WTC11 (cell line): ENCODE data around the gene CDKN2AIPNL. TPM values are rescaled to one million over a fixed set of nuclear protein-coding genes. Genes with fewer than 3 reads are reported as not detected.
A peak's percentile ranks its signal among the peaks of the same experiment; 100 is the strongest.

ENCODE experiments used
- ATAC-seq: fragments of 200-7000 bp; cut with Tn5 transposase; 2 replicates; pipeline ENCODE4 v1.10.0; 2021; ENCODE audit warnings: mild to moderate bottlenecking, moderate library complexity
- CTCF ChIA-PET: fragments of 300-600 bp; sonication (Branson Sonifier 250); formaldehyde crosslinking; loops from one replicate; lab custom pipeline; 2021; ENCODE audit warnings: antibody characterized with exemption; lab: Charles Lee
- POLR2A ChIA-PET: fragments of 350-600 bp; sonication (Branson Sonifier 250); formaldehyde crosslinking; loops from one replicate; lab custom pipeline; 2021; ENCODE audit warnings: antibody characterized with exemption; lab: Charles Lee
- DNase-seq: peaks from one replicate; pipeline ENCODE4 v3.0.0; 2021; ENCODE audit warnings: low spot score
- H3K27ac Mint-ChIP-seq: 2 replicates; pipeline ENCODE4 v1.8.0; 2021; ENCODE audit warnings: mixed read lengths
- H3K27me3 Mint-ChIP-seq: 2 replicates; pipeline ENCODE4 v1.8.0; 2021; ENCODE audit warnings: low read depth, mild to moderate bottlenecking, moderate library complexity, mixed read lengths
- H3K36me3 Mint-ChIP-seq: 2 replicates; pipeline ENCODE4 v1.8.0; 2021; ENCODE audit warnings: mixed read lengths
- H3K4me1 Mint-ChIP-seq: 2 replicates; pipeline ENCODE4 v1.8.0; 2022; ENCODE audit warnings: mixed read lengths
- H3K4me3 Mint-ChIP-seq: 2 replicates; pipeline ENCODE4 v1.8.0; 2021; ENCODE audit warnings: mild to moderate bottlenecking, moderate library complexity, mixed read lengths
- H3K9me3 Mint-ChIP-seq: 2 replicates; pipeline ENCODE4 v1.8.0; 2021; ENCODE audit warnings: mixed read lengths
- PRRX2 ChIP-seq: fragments of 250-450 bp; sonication (Bioruptor Pico); IDR thresholded peaks from 2 replicates; pipeline ENCODE4 v1.8.0; 2021; ENCODE audit warnings: mild to moderate bottlenecking
- ZBTB43 ChIP-seq: sonication (generic); formaldehyde crosslinking; IDR thresholded peaks from 2 replicates; pipeline ENCODE4 v1.8.1; 2023; ENCODE audit warnings: mild to moderate bottlenecking, missing genetic modification reagents
- ZNF121 ChIP-seq: sonication (generic); formaldehyde crosslinking; IDR thresholded peaks from 2 replicates; pipeline ENCODE4 v1.8.0; 2023; ENCODE audit warnings: missing genetic modification reagents
- ZNF532 ChIP-seq: fragments of 250-450 bp; sonication (Bioruptor Pico); IDR thresholded peaks from 2 replicates; pipeline ENCODE4 v1.9.0; 2021; ENCODE audit warnings: mild to moderate bottlenecking, borderline replicate concordance
- total RNA-seq: library from RNA; stranded (reverse); gene quantifications from 3 replicates; pipeline ENCODE4 v1.2.3, GENCODE V29; 2021
- TF ChIP-seq, protein P1 (sequence below): sonication (generic); formaldehyde crosslinking; IDR thresholded peaks from 2 replicates; pipeline ENCODE4 v1.8.1; 2023; ENCODE audit warnings: mild to moderate bottlenecking, moderate library complexity, missing genetic modification reagents
- TF ChIP-seq, protein P2 (sequence below): fragments of 250-450 bp; sonication (Bioruptor Pico); conservative IDR thresholded peaks from 2 replicates; pipeline ENCODE4 v1.9.0; 2021; ENCODE audit warnings: mild to moderate bottlenecking
- TF ChIP-seq, protein P3 (sequence below): sonication (generic); formaldehyde crosslinking; IDR thresholded peaks from 2 replicates; pipeline ENCODE4 v1.8.0; 2022; ENCODE audit warnings: missing genetic modification reagents
- TF ChIP-seq, protein P4 (sequence below): sonication (generic); formaldehyde crosslinking; IDR thresholded peaks from 2 replicates; pipeline ENCODE4 v1.8.0; 2022; ENCODE audit warnings: mild to moderate bottlenecking, missing genetic modification reagents
- TF ChIP-seq, protein P5 (sequence below): sonication (generic); formaldehyde crosslinking; IDR thresholded peaks from 2 replicates; pipeline ENCODE4 v1.8.1; 2022; ENCODE audit warnings: mild to moderate bottlenecking, moderate library complexity, missing genetic modification reagents

Gene CDKN2AIPNL
- total RNA-seq, 1 experiment from 2014 or later = 54.3 TPM

GRCh38 chr5:134432677-134433359, 21.1 kb upstream of the CDKN2AIPNL start:
- ATAC-seq = 0 out of 2 replicates have a peak, but pooled peaks have one; percentile 16
- CTCF ChIA-PET = interaction anchor here (0.7 kb wide), 2 partner anchors 8 to 33 kb away, joined by 3 to 4 read pairs; no protein-coding TSS in a partner anchor
- Mint-ChIP-seq H3K9me3 (no peaks in the 10 kb centered on the region), H3K27me3 (no peaks in the 10 kb centered on the region), H3K36me3 (peaks cover 31% of the 10 kb centered on the region), H3K4me3 (no peak overlapping the region), H3K4me1 (peaks cover 44% of the 10 kb centered on the region), H3K27ac (peak overlapping the region; percentile 21)
- no peak for DNase-seq
- POLR2A ChIA-PET = no interaction called here
- no peak for TF ChIP-seq PRRX2 (CRISPR knock-in tag)
- TF ChIP-seq ZNF532 (CRISPR knock-in tag) = no peak
- TF ChIP-seq ZBTB43 (CRISPR knock-in tag) = no peak
- TF ChIP-seq, protein P1, sequence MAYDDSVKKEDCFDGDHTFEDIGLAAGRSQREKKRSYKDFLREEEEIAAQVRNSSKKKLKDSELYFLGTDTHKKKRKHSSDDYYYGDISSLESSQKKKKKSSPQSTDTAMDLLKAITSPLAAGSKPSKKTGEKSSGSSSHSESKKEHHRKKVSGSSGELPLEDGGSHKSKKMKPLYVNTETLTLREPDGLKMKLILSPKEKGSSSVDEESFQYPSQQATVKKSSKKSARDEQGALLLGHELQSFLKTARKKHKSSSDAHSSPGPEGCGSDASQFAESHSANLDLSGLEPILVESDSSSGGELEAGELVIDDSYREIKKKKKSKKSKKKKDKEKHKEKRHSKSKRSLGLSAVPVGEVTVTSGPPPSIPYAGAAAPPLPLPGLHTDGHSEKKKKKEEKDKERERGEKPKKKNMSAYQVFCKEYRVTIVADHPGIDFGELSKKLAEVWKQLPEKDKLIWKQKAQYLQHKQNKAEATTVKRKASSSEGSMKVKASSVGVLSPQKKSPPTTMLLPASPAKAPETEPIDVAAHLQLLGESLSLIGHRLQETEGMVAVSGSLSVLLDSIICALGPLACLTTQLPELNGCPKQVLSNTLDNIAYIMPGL (CRISPR knock-in tag) = no peak
- TF ChIP-seq, protein P2, sequence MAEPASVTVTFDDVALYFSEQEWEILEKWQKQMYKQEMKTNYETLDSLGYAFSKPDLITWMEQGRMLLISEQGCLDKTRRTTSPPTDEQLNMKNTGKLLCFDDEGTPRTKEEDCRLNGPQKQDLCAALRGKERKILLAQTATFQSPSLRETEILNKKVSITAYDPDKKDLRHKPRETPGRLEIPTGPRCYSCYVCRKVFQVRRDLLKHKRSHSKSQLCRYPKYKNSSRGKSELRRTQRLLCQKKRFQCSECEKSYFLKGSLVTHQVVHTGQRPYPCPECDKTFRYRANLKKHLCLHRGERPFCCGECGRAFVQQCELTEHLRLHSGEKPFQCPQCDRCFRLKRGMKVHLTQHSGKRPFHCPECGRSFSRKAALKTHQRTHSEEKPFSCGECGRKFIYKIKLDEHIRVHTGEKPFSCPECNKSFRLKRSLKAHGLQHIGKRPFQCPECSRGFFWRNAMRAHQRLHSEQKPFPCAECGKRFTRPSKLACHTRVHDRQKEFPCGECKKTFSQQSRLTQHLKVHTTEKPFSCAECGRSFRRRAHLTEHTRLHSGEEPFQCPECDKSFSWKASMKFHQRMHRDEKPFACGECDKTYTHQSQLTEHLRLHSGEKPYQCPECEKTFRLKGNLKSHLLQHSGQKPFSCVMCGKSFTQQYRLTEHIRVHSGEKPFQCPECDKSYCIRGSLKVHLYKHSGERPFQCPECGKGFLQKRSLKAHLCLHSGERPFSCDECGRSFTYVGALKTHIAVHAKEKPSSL (CRISPR knock-in tag) = no peak
- TF ChIP-seq, protein P3, sequence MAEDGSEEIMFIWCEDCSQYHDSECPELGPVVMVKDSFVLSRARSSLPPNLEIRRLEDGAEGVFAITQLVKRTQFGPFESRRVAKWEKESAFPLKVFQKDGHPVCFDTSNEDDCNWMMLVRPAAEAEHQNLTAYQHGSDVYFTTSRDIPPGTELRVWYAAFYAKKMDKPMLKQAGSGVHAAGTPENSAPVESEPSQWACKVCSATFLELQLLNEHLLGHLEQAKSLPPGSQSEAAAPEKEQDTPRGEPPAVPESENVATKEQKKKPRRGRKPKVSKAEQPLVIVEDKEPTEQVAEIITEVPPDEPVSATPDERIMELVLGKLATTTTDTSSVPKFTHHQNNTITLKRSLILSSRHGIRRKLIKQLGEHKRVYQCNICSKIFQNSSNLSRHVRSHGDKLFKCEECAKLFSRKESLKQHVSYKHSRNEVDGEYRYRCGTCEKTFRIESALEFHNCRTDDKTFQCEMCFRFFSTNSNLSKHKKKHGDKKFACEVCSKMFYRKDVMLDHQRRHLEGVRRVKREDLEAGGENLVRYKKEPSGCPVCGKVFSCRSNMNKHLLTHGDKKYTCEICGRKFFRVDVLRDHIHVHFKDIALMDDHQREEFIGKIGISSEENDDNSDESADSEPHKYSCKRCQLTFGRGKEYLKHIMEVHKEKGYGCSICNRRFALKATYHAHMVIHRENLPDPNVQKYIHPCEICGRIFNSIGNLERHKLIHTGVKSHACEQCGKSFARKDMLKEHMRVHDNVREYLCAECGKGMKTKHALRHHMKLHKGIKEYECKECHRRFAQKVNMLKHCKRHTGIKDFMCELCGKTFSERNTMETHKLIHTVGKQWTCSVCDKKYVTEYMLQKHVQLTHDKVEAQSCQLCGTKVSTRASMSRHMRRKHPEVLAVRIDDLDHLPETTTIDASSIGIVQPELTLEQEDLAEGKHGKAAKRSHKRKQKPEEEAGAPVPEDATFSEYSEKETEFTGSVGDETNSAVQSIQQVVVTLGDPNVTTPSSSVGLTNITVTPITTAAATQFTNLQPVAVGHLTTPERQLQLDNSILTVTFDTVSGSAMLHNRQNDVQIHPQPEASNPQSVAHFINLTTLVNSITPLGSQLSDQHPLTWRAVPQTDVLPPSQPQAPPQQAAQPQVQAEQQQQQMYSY = no peak
- TF ChIP-seq, protein P4, sequence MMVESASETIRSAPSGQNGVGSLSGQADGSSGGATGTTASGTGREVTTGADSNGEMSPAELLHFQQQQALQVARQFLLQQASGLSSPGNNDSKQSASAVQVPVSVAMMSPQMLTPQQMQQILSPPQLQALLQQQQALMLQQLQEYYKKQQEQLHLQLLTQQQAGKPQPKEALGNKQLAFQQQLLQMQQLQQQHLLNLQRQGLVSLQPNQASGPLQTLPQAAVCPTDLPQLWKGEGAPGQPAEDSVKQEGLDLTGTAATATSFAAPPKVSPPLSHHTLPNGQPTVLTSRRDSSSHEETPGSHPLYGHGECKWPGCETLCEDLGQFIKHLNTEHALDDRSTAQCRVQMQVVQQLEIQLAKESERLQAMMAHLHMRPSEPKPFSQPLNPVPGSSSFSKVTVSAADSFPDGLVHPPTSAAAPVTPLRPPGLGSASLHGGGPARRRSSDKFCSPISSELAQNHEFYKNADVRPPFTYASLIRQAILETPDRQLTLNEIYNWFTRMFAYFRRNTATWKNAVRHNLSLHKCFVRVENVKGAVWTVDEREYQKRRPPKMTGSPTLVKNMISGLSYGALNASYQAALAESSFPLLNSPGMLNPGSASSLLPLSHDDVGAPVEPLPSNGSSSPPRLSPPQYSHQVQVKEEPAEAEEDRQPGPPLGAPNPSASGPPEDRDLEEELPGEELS (CRISPR knock-in tag) = no peak
- TF ChIP-seq, protein P5, sequence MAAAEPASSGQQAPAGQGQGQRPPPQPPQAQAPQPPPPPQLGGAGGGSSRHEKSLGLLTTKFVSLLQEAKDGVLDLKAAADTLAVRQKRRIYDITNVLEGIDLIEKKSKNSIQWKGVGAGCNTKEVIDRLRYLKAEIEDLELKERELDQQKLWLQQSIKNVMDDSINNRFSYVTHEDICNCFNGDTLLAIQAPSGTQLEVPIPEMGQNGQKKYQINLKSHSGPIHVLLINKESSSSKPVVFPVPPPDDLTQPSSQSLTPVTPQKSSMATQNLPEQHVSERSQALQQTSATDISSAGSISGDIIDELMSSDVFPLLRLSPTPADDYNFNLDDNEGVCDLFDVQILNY (CRISPR knock-in tag) = no peak
- no peak for TF ChIP-seq ZNF121 (CRISPR knock-in tag)
